Stimulated activated CD4-positive, alpha-beta T cell treated with anti-CD3 and anti-CD28 coated beads, Interleukin-12 subunit alpha, Interleukin-12 subunit beta, amount 100 ng/mL, for 24 hours (primary cell): ENCODE data around the gene MAPK7.

Experiments
- DNase-seq, 2 experiments: peaks; one replicate each; pipeline ENCODE4 v3.0.0-alpha.2; 2020; ENCODE audit warnings: low read depth in 2 of 2

Gene MAPK7

GRCh38 chr17:19399750-19400450 lies 21.6 kb downstream of the MAPK7 start:
- no peak for DNase-seq

DNA sequence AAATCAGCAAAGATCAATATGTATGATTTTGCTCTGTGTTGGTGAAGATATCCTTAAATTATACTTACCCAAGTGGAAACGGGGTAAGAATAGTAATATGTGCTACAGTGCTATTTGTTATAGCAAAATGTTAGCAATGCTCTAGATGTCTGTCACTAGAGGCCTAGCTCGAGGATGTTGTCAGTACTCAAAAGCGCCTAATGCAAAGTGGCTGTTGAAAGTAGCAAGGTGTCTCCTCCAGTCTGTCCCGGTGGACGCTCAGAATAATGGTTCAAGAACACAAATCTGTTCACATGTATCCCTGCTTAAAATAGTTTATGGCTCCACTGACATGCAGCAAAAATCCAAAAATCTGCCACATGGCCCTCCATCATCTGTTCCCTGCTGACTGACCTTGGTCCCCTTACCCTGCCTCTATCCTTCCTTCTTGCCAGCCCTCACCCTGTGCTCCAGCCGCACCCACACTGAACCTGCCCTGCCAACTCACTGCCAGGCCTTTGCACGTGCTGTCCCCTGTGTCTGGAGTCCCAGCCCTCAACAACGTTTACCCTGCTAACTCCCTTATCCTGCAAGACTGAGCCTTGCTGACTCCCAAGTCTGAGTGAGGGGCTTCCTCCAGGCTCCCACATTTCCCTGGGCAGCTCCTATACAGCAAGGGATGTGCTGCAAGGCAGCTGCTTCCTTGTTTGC lies 23.2 kb downstream of the MAPK7 start:
- no peak for DNase-seq

DNA sequence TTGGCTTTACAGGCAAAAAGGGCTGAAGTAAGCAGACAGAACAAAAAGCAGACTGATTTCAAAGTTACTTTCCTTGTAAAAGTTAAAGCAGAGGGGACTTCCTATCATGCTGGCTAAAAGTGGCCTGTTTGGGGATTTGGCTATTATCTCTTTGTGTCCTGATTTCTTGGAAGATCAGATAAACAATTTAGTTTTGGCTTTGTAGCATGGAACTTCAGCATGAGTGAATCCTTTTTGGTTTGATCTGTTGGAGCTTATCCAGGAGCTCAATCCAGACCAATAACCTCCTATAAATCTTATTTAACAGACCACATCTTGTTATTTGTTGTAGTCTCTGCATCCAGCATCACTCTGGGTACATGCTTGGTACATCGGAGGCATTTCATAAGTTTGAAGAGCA lies 23.9 kb downstream of the MAPK7 start:
- DNase-seq: no peak

GRCh38 chr17:19403021-19403420 lies 24.7 kb downstream of the MAPK7 start:
- no peak for DNase-seq

DNA sequence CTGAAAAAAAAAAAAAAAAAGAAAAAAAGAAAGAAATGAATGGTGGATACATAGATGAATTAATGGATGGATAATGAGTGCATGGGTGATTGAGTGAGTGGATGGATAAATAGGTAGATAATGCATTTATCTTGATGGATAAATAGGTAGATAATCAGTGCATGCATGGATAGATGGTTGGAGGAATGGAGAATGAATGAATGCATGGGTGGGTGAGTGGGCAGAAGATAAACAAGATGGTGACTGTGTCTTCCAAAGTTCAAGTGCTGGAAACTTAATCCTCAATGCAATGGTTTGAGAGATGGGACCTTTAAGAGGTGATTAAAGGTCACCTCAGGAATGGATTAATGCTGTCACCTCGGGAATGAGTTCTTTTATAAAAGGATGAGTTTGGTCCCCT lies 26.0 kb downstream of the MAPK7 start:
- DNase-seq: no peak

DNA sequence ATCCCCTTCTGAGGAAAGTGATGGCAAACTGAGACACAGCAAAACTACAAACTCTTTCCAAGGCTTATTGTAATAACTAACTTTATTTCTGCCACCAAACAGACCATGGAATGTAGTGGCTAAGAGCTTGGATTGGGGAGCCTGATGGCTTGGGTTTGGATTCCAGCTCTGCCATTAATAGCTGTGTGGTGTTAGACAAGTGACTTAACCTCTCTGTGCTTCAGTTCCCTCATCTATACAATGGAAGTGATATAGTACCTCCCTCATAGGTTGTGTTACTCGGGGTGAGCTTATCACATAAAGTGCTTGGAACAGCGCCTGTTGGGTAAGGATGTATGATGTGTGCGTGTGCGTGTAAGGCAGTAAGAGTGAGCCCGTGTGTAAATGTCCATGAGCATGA lies 26.8 kb downstream of the MAPK7 start:
- no peak for DNase-seq

DNA sequence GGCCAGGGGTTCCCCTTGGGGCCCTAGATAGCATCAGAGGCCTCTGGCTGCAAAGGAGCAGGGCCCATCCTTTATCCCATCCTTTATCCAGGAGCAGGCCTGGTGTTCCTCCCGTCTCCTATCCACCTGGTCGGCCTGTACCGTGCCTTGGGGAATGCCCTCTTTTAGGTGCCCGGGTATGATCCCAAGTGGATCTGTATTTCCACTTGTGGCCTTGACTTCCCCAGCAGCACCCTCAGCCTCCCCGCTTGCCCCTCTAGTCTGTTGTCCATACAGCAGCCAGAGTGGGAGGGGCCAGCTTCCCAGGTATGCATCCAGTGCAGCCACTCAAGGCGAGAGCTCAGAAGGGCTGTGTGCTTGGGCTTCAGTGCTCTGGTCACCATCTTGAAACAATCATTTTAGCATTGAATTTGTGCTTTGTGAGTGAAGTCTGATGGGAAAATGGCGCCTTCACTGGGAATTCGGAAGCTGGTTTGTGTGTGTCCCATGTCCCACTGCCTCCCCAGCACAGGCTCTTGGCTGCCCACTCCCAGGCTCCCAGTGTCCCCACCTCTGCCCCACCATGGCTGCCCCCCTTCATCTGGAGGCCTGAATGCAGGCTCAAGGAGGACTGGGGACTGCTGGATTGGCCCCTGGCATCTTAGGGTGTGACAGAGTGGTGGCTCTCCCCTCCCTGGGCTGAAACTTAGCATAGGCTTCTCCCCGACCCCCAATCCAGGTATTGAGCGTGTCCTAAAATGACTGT lies 29.5 kb downstream of the MAPK7 start:
- no peak for DNase-seq

- no peak for DNase-seq
These were observed 30.0 kb downstream of the MAPK7 start for GRCh38 chr17:19408346-19408710.

GRCh38 chr17:19409066-19409465 lies 30.8 kb downstream of the MAPK7 start:
- DNase-seq: no peak

- DNase-seq: no peak
These were observed 31.2 kb downstream of the MAPK7 start for GRCh38 chr17:19409509-19409908.

- no peak for DNase-seq
These were observed 31.8 kb downstream of the MAPK7 start for GRCh38 chr17:19410091-19410490.

DNA sequence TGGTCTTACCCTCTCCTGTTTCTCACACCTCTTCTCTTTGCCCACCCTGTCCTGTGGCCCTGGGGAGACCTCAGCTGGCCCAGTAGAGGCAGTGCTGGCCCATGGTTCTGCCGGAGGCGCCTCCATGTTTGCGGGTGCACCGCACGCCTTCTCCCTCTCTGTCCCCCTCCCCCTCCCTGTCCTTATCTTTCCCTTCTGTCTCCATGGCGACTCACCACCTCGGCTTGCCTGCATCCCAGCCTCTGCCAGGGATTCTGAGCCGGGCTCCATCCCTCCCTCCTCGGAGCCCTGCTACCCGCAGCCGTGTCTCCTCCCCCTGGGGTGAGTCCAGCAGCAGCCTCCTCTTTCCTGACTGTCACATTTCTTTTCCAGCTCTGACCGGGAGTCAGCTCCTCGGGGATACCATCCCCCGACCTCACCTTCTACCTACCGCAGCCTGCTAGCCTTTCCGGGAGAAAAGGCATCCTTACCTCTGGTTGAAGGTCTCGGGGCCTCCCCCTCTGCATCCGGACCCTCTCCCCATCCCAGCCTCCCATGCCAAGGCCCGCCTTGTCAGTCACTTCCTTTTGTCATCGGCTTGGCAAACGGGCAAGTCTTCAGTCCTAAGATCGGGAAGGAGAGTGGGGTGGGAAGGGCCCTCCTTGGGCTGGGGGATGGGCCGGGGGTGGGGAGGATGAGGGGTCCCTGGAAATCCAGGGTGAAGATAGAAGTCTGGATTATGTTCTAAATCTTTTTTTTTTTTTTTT lies 32.8 kb downstream of the MAPK7 start, which contains the start of gene RNF112:
Gene RNF112 (plus strand): TSS at position 358 of the 746 bp plus-strand sequence. CDS start 177 bp downstream, at position 535.
- no peak for DNase-seq

DNA sequence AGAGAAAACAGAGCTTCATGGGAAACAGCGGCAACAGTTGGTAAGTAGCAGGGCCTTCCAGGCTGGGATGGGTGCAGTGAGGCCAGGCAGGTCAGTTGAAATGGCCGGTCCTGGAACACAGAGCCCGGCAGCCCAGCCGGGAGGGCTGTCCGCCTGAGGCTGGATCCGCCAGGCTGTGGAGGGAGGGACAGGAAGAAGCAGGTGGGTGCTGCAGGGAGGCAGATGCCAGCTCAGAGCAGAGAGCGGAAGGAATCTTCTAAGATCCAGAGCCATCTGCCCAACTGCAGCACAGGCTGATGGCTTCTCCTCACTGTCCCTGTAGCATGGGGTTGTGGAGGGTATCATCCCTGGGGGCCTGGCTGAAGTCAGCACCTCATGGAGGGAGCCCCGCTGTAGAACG lies 33.3 kb downstream of the MAPK7 start:
- DNase-seq: no peak

- no peak for DNase-seq
These were observed 34.2 kb downstream of the MAPK7 start for GRCh38 chr17:19412510-19412909.

DNA sequence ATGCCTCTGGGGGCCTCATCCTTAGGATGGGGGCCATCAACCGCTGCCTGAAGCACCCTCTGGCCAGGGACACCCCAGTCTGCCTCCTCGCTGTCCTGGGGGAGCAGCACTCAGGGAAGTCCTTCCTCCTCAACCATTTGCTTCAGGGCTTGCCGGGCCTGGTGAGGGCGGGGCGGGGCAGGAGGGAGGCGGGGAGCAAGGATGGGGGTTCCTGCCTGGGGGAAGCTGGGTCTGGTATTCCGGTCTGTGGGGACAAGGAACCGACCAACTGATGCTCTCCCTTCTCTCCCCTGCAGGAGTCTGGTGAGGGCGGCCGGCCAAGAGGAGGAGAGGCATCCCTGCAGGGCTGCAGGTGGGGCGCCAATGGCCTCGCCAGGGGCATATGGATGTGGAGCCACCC lies 34.7 kb downstream of the MAPK7 start:
- DNase-seq: no peak

DNA sequence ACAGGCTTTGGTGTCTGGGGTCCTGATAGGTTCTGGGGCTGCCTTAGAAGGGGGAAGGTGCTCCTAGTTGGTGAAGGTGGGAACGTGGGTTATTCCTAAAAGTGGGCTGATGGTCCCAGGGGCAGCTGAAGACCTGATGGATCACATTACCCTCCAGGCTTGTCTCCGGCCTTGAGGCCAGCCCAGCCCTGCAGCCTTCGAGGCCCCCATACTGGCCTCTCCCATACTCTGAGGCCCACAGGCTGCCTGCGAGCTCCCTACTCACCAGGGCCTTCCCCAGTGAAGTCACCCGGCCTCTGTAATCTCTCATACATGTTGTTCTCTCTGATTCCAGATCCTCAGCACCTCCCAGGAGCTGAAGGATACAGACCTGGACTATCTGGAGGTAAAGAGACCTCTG lies 35.5 kb downstream of the MAPK7 start:
- no peak for DNase-seq

GRCh38 chr17:19414396-19415280 lies 36.3 kb downstream of the MAPK7 start:
- DNase-seq: no peak

- DNase-seq: no peak
These were observed 37.0 kb downstream of the MAPK7 start for GRCh38 chr17:19415311-19415710.

- DNase-seq: no peak
These were observed 37.8 kb downstream of the MAPK7 start for GRCh38 chr17:19415806-19416775.

DNA sequence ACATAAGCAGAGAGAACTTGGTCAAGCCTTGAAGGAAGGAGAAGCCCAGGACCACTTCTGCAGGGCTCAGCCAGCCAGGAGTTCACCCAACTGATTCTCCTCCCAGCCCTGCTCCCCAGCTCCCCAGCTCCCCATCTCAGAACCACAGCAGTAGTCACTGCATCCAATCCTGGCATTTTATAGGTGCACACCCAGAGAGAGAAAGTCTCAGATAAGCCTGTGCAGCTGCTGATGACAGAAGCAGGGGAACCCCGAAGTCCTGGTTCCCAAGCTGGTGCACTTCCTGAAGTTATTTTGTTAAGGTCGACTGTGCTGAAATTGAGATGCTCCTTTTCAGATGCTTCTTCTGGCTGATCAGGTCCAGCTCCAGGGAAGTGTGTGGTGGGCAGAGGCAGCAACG lies 39.3 kb downstream of the MAPK7 start:
- DNase-seq: no peak
